Mesendoderm (in vitro differentiated cells): ENCODE data around the gene HOXA9.

Experiments
- DNase-seq: peaks from one replicate; pipeline ENCODE4 v3.0.0; 2013
- H2AK5ac ChIP-seq: 2 replicates; pipeline ENCODE4 v1.6.1; 2013; ENCODE audit warnings: low read length, inconsistent platforms
- H2BK120ac ChIP-seq: 2 replicates; pipeline ENCODE4 v1.6.1; 2013; ENCODE audit warnings: low read depth, mild to moderate bottlenecking, low read length, moderate library complexity, mixed read lengths
- H2BK15ac ChIP-seq: replicated peaks from 2 replicates; pipeline ENCODE4 v1.6.1; 2013; ENCODE audit warnings: low read depth, mild to moderate bottlenecking, moderate library complexity
- H2BK5ac ChIP-seq: 2 replicates; pipeline ENCODE4 v1.6.1; 2013; ENCODE audit warnings: low read length, inconsistent platforms
- H3K18ac ChIP-seq: 2 replicates; pipeline ENCODE4 v1.6.1; 2013; ENCODE audit warnings: mild to moderate bottlenecking, low read length, mixed read lengths
- H3K23ac ChIP-seq: one replicate; pipeline ENCODE4 v1.6.1; 2013; ENCODE audit warnings: low read length
- H3K27ac ChIP-seq: 2 replicates; pipeline ENCODE4 v1.5.1; 2013; ENCODE audit warnings: low read depth, mild to moderate bottlenecking, inconsistent platforms, low read length, moderate library complexity
- H3K27me3 ChIP-seq: 2 replicates; pipeline ENCODE4 v1.6.1; 2013; ENCODE audit warnings: low read length, control low read depth, mild to moderate bottlenecking, inconsistent platforms; ENCODE audit not compliant: insufficient read depth, poor library complexity
- H3K36me3 ChIP-seq: 2 replicates; pipeline ENCODE4 v1.6.1; 2013; ENCODE audit warnings: low read length, inconsistent platforms; ENCODE audit not compliant: control insufficient read depth, insufficient read depth
- H3K4ac ChIP-seq: one replicate; pipeline ENCODE4 v1.6.1; 2013; ENCODE audit warnings: low read depth, mild to moderate bottlenecking, low read length, moderate library complexity
- H3K4me1 ChIP-seq: 2 replicates; pipeline ENCODE4 v1.6.1; 2013; ENCODE audit warnings: low read depth, low read length, inconsistent platforms; ENCODE audit not compliant: control insufficient read depth
- H3K4me2 ChIP-seq: 2 replicates; pipeline ENCODE4 v1.6.1; 2013; ENCODE audit warnings: low read length
- H3K4me3 ChIP-seq: 2 replicates; pipeline ENCODE4 v1.5.1; 2013; ENCODE audit warnings: mild to moderate bottlenecking, low read length
- H3K56ac ChIP-seq: one replicate; pipeline ENCODE4 v1.6.1; 2013; ENCODE audit warnings: low read length
- H3K79me1 ChIP-seq: 2 replicates; pipeline ENCODE4 v1.6.1; 2013; ENCODE audit warnings: low read length, inconsistent platforms
- H3K79me2 ChIP-seq: 2 replicates; pipeline ENCODE4 v1.6.1; 2013; ENCODE audit warnings: mild to moderate bottlenecking, low read length; ENCODE audit not compliant: control insufficient read depth, insufficient read depth
- H3K9ac ChIP-seq: 2 replicates; pipeline ENCODE4 v1.6.1; 2013; ENCODE audit warnings: low read length, inconsistent platforms
- H4K5ac ChIP-seq: one replicate; pipeline ENCODE4 v1.6.1; 2013; ENCODE audit warnings: low read length
- H4K8ac ChIP-seq: one replicate; pipeline ENCODE4 v1.6.1; 2013; ENCODE audit warnings: low read depth, mild to moderate bottlenecking, control low read depth, low read length, moderate library complexity
- WGBS: extraction: QIAGEN DNeasy Blood & Tissue Kit; methylation state at CpG from one replicate; pipeline ENCODE4 v1.1.7; 2013; ENCODE audit warnings: low lambda C conversion rate, missing lambda C conversion rate; ENCODE audit not compliant: insufficient coverage; ENCODE audit errors: extremely low coverage; 5-methylcytosine and 5-hydroxymethylcytosine counted together

Gene HOXA9

GRCh38 chr7:27124096-27124901, 41.0 kb downstream of the HOXA9 start:
- H3K27ac ChIP-seq = no peak overlapping the region
- no CpG with 5 or more reads among the region's 43 CpGs for WGBS
- no peak overlapping the region for H3K56ac ChIP-seq
- DNase-seq = no peak
- no peaks in the 10 kb centered on the region for H3K79me2 ChIP-seq
- no peak overlapping the region for H2BK5ac ChIP-seq
- no peak overlapping the region for H2BK15ac ChIP-seq
- H3K9ac ChIP-seq = no peak overlapping the region
- H2BK120ac ChIP-seq = no peak overlapping the region
- H3K27me3 ChIP-seq = peaks cover 96% of the 10 kb centered on the region
- H3K4ac ChIP-seq = no peak overlapping the region
- no peak overlapping the region for H3K4me2 ChIP-seq
- no peaks in the 10 kb centered on the region for H3K4me1 ChIP-seq
- H3K36me3 ChIP-seq = no peaks in the 10 kb centered on the region
- no peak overlapping the region for H4K5ac ChIP-seq
- no peak overlapping the region for H2AK5ac ChIP-seq
- H3K79me1 ChIP-seq = no peaks in the 10 kb centered on the region
- H3K18ac ChIP-seq = no peak overlapping the region
- H3K23ac ChIP-seq = no peak overlapping the region
- no peak overlapping the region for H3K4me3 ChIP-seq
- no peak overlapping the region for H4K8ac ChIP-seq

- Histone ChIP-seq H4K8ac (no peak overlapping the region), H3K36me3 (no peaks in the 10 kb centered on the region), H3K4me1 (no peaks in the 10 kb centered on the region), H3K27me3 (peaks cover 96% of the 10 kb centered on the region), H3K4me2 (no peak overlapping the region), H4K5ac (no peak overlapping the region), H3K56ac (no peak overlapping the region), H3K9ac (no peak overlapping the region), H3K27ac (no peak overlapping the region), H2AK5ac (no peak overlapping the region), H3K18ac (no peak overlapping the region), H3K4ac (no peak overlapping the region), H2BK5ac (no peak overlapping the region), H3K79me2 (no peaks in the 10 kb centered on the region), H2BK120ac (no peak overlapping the region), H2BK15ac (no peak overlapping the region), H3K4me3 (no peak overlapping the region), H3K23ac (no peak overlapping the region), H3K79me1 (no peaks in the 10 kb centered on the region)
- no peak for DNase-seq
- WGBS = no CpG with 5 or more reads among the region's 26 CpGs
Measured at GRCh38 chr7:27123477-27124053, 41.8 kb downstream of the HOXA9 start.

- DNase-seq = peak; percentile 37
- Histone ChIP-seq H4K5ac (no peak overlapping the region), H3K23ac (no peak overlapping the region), H3K4me3 (no peak overlapping the region), H3K27ac (no peak overlapping the region), H2AK5ac (no peak overlapping the region), H3K9ac (no peak overlapping the region), H2BK120ac (no peak overlapping the region), H3K4me2 (no peak overlapping the region), H3K18ac (no peak overlapping the region), H4K8ac (no peak overlapping the region), H3K56ac (no peak overlapping the region), H2BK15ac (no peak overlapping the region), H3K79me1 (no peaks in the 10 kb centered on the region), H3K79me2 (no peaks in the 10 kb centered on the region), H3K4me1 (no peaks in the 10 kb centered on the region), H3K27me3 (peaks cover 97% of the 10 kb centered on the region), H3K36me3 (no peaks in the 10 kb centered on the region), H3K4ac (no peak overlapping the region), H2BK5ac (no peak overlapping the region)
- no CpG with 5 or more reads among the region's 14 CpGs for WGBS
Measured at GRCh38 chr7:27123007-27123476, 42.3 kb downstream of the HOXA9 start.

- H4K8ac ChIP-seq = no peak overlapping the region
- no peak overlapping the region for H3K27ac ChIP-seq
- H3K79me2 ChIP-seq = no peaks in the 10 kb centered on the region
- no peak overlapping the region for H3K18ac ChIP-seq
- H3K4me2 ChIP-seq = no peak overlapping the region
- H2AK5ac ChIP-seq = no peak overlapping the region
- no peak overlapping the region for H3K4ac ChIP-seq
- H3K27me3 ChIP-seq = peaks cover 97% of the 10 kb centered on the region
- no peak overlapping the region for H2BK120ac ChIP-seq
- no peak for DNase-seq
- no peak overlapping the region for H2BK5ac ChIP-seq
- H3K36me3 ChIP-seq = no peaks in the 10 kb centered on the region
- no peak overlapping the region for H3K23ac ChIP-seq
- no peaks in the 10 kb centered on the region for H3K79me1 ChIP-seq
- no CpG with 5 or more reads among the region's 42 CpGs for WGBS
- H3K9ac ChIP-seq = no peak overlapping the region
- no peak overlapping the region for H2BK15ac ChIP-seq
- no peak overlapping the region for H3K4me3 ChIP-seq
- H3K56ac ChIP-seq = no peak overlapping the region
- no peaks in the 10 kb centered on the region for H3K4me1 ChIP-seq
- no peak overlapping the region for H4K5ac ChIP-seq
Measured at GRCh38 chr7:27122077-27122910, 43.0 kb downstream of the HOXA9 start.

DNA sequence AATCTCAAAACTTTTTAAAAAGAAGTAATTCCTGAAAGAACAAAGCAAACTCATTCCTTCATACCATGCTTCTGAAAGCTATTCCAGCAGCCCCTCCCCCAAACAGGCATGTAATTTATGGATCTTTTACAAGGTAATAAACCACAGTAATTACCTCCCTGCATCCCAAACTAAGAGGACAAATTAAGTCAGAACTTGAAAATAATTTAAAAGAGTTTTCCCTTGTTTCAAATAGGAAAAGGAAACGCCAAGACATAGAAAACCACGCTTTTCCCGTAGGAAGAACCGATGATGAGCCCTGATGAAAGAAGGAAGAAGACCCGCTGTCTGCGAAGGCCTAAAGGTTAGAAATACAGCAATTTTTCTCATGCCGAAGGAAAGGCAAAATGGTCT, 43.7 kb downstream of the HOXA9 start:
- Histone ChIP-seq H3K56ac (no peak overlapping the region), H3K4me2 (no peak overlapping the region), H4K8ac (no peak overlapping the region), H3K4me3 (no peak overlapping the region), H2AK5ac (no peak overlapping the region), H3K9ac (no peak overlapping the region), H3K18ac (no peak overlapping the region), H4K5ac (no peak overlapping the region), H2BK15ac (no peak overlapping the region), H3K23ac (no peak overlapping the region), H2BK5ac (no peak overlapping the region), H2BK120ac (no peak overlapping the region), H3K79me2 (no peaks in the 10 kb centered on the region), H3K79me1 (no peaks in the 10 kb centered on the region), H3K4me1 (no peaks in the 10 kb centered on the region), H3K4ac (no peak overlapping the region), H3K36me3 (no peaks in the 10 kb centered on the region), H3K27me3 (peaks cover 97% of the 10 kb centered on the region), H3K27ac (no peak overlapping the region)
- DNase-seq = no peak
- no CpG with 5 or more reads among the region's 7 CpGs for WGBS
